Heart left ventricle (tissue), 13 donors: ENCODE results near the gene OPRPN.

Experiments used
- CTCF ChIP-seq, 12 donors: fragments of 200-600 bp; sonication (generic) in 4 of 12; IDR thresholded peaks; one replicate each; pipeline versions ENCODE4 v1.5.0 to v1.8.0; 2018 to 2022; ENCODE audit warnings: antibody characterized with exemption in 12 of 12, mild to moderate bottlenecking in 5 of 12
- POLR2A ChIP-seq, 2 donors: fragments of 450-650 bp; IDR thresholded peaks; one replicate each; pipeline ENCODE4 v1.6.1; 2017; ENCODE audit warnings: antibody characterized with exemption in 2 of 2, mild to moderate bottlenecking in 2 of 2, moderate library complexity in 2 of 2
- donor health status: ischemic (EF 13 %, LVEDD 7.1; RV severe dilation, severe dysfunction).
- donor health status: DM: no; HTN: yes; CAD: no.
- donor health status: DM: no; HTN: no; CAD: no.
- donor health status: ischemic (EF 25% LVEDD 6.9; RV normal size, moderate dysfunction).
- donor health status: ischemic (EF 25% LVEDD 5.7; RV mildly dilated, moderate dysfunction).
- donor health status: ischemic (EF 35%, LVEDD 5.7; RV mildly dilated, moderate dysfunction).
- donor health status: nonischemic (EF 11% LVEDD 7.7; RV severe dilation, severe dysfunction).
- donor health status: DM: yes; HTN: yes; CAD: no.
- donor health status: PGD.
- donor health status: ischemic (EF 29% LVEDD 5.4; RV normal size, mild dysfunction).
- donor health status: nonischemic (EF 23%, LVEDD 6.1; RV moderate dilation, normal function).

GRCh38 chr4:70356185-70356584 lies 41.6 kb upstream of the OPRPN start:
- TF ChIP-seq CTCF (IDR thresholded peaks at IDR 0.05) (no peak), POLR2A (IDR thresholded peaks at IDR 0.05) (no peak)
